ENCODE data around the gene FBXO22. TPM values are rescaled to one million over a fixed set of nuclear protein-coding genes. Genes with fewer than 3 reads are reported as not detected.

FBXO22 gene
- total RNA-seq, result 10 to 100 TPM in 3 of 4 donors, 1 to 10 TPM in 1; 8.0 to 26.9 (median 18.5) TPM

- WGBS, 2 donors (ENCODE audit: low coverage in 1 of 2), result 1 to 8% methylated on average over 5 to 49 of the region's 63 CpGs
- intact Hi-C loops (cut with DNase I; ENCODE audit: low total_unique reads) (no loop called here), in situ Hi-C loops (cut with MboI; ENCODE audit: low pct_ligation_motif_present in 1 of 4, low pct_unique_long_range_greater_than_20kb in 1 of 4, low sequenced_read_pairs in 3 of 4) (no loop called here)
- Histone ChIP-seq H3K36me3 (no peaks in the 10 kb centered on the region), H3K4me1 (peaks cover 0 to 18% (median 5%) of the 10 kb centered on the region in 4 donors), H3K4me3 (peak within 1 kb of the TSS; percentile 48 to 92 (median 84)), H3K27ac (peak within 1 kb of the TSS; percentile 88 to 92 (median 89)), H3K9me3 (no peaks in the 10 kb centered on the region), H3K27me3 (no peaks in the 10 kb centered on the region)
- peak; percentile 94 for DNase-seq
- no peak for TF ChIP-seq CTCF (IDR thresholded peaks at IDR 0.05)
- no peak for TF ChIP-seq EP300 (IDR thresholded peaks at IDR 0.05; ENCODE audit: low read depth)
- peak; percentile 82 for TF ChIP-seq POLR2A (IDR thresholded peaks at IDR 0.05)
- peak; percentile 89 to 95 (median 90) for TF ChIP-seq POLR2AphosphoS5 (IDR thresholded peaks at IDR 0.05)
These were observed at the start of gene FBXO22 for GRCh38 chr15:75903331-75904239. Gene FBXO22, plus strand, starts transcription at chr15:75903878. Its CDS starts 86 bp downstream, at chr15:75903964.

- Histone ChIP-seq H3K4me3 (no peak overlapping the region), H3K9me3 (no peaks in the 10 kb centered on the region), H3K27me3 (no peaks in the 10 kb centered on the region), H3K36me3 (peaks cover 0 to 15% (median 4%) of the 10 kb centered on the region in 4 donors), H3K4me1 (no peaks in the 10 kb centered on the region), H3K27ac (no peak overlapping the region)
- intact Hi-C loops (cut with DNase I; ENCODE audit: low total_unique reads) (no loop called here), in situ Hi-C loops (cut with MboI; ENCODE audit: low pct_ligation_motif_present in 1 of 4, low pct_unique_long_range_greater_than_20kb in 1 of 4, low sequenced_read_pairs in 3 of 4) (no loop called here)
- no peak for DNase-seq
- TF ChIP-seq POLR2A (IDR thresholded peaks at IDR 0.05) (no peak), EP300 (IDR thresholded peaks at IDR 0.05; ENCODE audit: low read depth) (no peak), POLR2AphosphoS5 (IDR thresholded peaks at IDR 0.05) (no peak), CTCF (IDR thresholded peaks at IDR 0.05) (no peak)
These were observed 45.8 kb upstream of the FBXO22 start for GRCh38 chr15:75857886-75858285.

GRCh38 chr15:75861750-75862402 lies 41.8 kb upstream of the FBXO22 start:
- Histone ChIP-seq H3K9me3 (no peaks in the 10 kb centered on the region), H3K4me1 (no peaks in the 10 kb centered on the region), H3K36me3 (no peaks in the 10 kb centered on the region), H3K27ac (no peak overlapping the region), H3K27me3 (no peaks in the 10 kb centered on the region), H3K4me3 (no peak overlapping the region)
- intact Hi-C loops (cut with DNase I; ENCODE audit: low total_unique reads), result no loop called here
- 83 to 86% methylated on average over 2 to 6 of the region's 6 CpGs for WGBS, 2 donors (ENCODE audit: low coverage in 1 of 2)
- TF ChIP-seq EP300 (IDR thresholded peaks at IDR 0.05; ENCODE audit: low read depth) (no peak), POLR2AphosphoS5 (IDR thresholded peaks at IDR 0.05) (no peak), CTCF (IDR thresholded peaks at IDR 0.05) (no peak), POLR2A (IDR thresholded peaks at IDR 0.05) (no peak)
- no peak for DNase-seq
- in situ Hi-C loops (cut with MboI; ENCODE audit: low pct_ligation_motif_present in 1 of 4, low pct_unique_long_range_greater_than_20kb in 1 of 4, low sequenced_read_pairs in 3 of 4), result no loop called here

- Histone ChIP-seq H3K9me3 (no peaks in the 10 kb centered on the region), H3K27ac (no peak overlapping the region), H3K4me3 (no peak overlapping the region), H3K36me3 (no peaks in the 10 kb centered on the region), H3K27me3 (no peaks in the 10 kb centered on the region), H3K4me1 (no peaks in the 10 kb centered on the region)
- WGBS, 2 donors (ENCODE audit: low coverage in 1 of 2), result 100% methylated on average over 1 of the region's 1 CpG; no CpG with 5 or more reads in 1 of the 2 donors
- DNase-seq, result no peak
- in situ Hi-C loops (cut with MboI; ENCODE audit: low pct_ligation_motif_present in 1 of 4, low pct_unique_long_range_greater_than_20kb in 1 of 4, low sequenced_read_pairs in 3 of 4), result no loop called here
- intact Hi-C loops (cut with DNase I; ENCODE audit: low total_unique reads), result no loop called here
- TF ChIP-seq POLR2AphosphoS5 (IDR thresholded peaks at IDR 0.05), result no peak
- no peak for TF ChIP-seq POLR2A (IDR thresholded peaks at IDR 0.05)
- no peak for TF ChIP-seq EP300 (IDR thresholded peaks at IDR 0.05; ENCODE audit: low read depth)
- TF ChIP-seq CTCF (IDR thresholded peaks at IDR 0.05), result no peak
These were observed 40.9 kb upstream of the FBXO22 start for GRCh38 chr15:75862796-75863195.
